Measurements from ENCODE around the gene POLR1H. TPM values are rescaled to one million over a fixed set of nuclear protein-coding genes. Genes with fewer than 3 reads are reported as not detected.
A peak's percentile ranks its signal among the peaks of the same experiment; 100 is the strongest.

POLR1H gene
- total RNA-seq, 4 donors from 2014 or later: 11.6 to 28.8 (median 20.0) TPM

DNA sequence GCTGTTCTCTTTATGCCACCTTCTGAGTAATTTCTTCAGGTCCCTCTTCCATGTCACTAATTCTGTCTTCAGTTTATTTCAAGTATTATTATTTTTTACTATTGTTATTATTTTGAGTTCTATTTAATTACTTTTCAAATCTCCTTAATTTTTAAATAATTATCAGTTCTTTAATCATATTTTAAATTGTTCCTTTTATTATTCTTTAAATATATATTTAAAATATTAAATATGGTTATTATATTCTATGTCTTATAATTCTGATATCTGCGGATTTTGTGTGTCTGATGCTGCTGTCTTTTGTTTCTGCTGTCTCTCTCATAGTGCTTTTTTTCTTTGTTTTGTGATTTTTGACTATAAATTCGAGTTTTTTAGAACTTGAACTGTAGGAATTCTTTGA lies 2.2 kb downstream of the POLR1H start:
- TF ChIP-seq POLR2A (IDR thresholded peaks at IDR 0.05) (no peak), POLR2AphosphoS5 (IDR thresholded peaks at IDR 0.05) (no peak), EP300 (IDR thresholded peaks at IDR 0.05) (no peak)
- TF ChIP-seq, protein P1, sequence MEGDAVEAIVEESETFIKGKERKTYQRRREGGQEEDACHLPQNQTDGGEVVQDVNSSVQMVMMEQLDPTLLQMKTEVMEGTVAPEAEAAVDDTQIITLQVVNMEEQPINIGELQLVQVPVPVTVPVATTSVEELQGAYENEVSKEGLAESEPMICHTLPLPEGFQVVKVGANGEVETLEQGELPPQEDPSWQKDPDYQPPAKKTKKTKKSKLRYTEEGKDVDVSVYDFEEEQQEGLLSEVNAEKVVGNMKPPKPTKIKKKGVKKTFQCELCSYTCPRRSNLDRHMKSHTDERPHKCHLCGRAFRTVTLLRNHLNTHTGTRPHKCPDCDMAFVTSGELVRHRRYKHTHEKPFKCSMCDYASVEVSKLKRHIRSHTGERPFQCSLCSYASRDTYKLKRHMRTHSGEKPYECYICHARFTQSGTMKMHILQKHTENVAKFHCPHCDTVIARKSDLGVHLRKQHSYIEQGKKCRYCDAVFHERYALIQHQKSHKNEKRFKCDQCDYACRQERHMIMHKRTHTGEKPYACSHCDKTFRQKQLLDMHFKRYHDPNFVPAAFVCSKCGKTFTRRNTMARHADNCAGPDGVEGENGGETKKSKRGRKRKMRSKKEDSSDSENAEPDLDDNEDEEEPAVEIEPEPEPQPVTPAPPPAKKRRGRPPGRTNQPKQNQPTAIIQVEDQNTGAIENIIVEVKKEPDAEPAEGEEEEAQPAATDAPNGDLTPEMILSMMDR (IDR thresholded peaks at IDR 0.05): no peak
- no peak overlapping the region for H3K27ac ChIP-seq
- ATAC-seq: no peak
- WGBS, 2 donors (ENCODE audit: low coverage in 1 of 2): 89 to 90% methylated on average over 2 of the region's 2 CpGs
- no peak overlapping the region for H3K4me3 ChIP-seq
- H3K4me1 ChIP-seq: peaks cover 4 to 57% (median 24%) of the 10 kb centered on the region in 3 donors
- H3K36me3 ChIP-seq: peaks cover 0 to 13% of the 10 kb centered on the region in 2 donors
- no peaks in the 10 kb centered on the region for H3K9me3 ChIP-seq
- no peaks in the 10 kb centered on the region for H3K27me3 ChIP-seq

DNA sequence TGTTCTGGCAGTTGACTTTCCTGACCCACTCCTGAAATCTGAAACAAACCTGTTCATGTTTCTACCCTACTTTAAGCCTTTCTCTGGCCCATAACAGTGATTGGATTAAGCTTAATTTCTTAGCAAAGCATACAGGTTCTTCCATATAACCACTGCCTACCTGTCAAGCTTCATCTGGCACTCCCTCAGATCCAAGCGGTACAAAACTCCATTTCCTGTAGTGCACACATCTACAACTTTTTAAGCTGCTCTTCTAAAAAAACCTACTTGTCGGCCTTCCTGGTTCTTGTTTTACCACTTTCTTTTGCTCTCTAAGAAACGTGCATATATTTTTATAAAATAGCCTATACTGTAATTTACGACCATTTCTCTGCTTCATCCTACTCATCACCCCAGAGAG lies 5.0 kb downstream of the POLR1H start:
- Histone ChIP-seq H3K27ac (peak overlapping the region; percentile 54 to 90 (median 86)), H3K9me3 (no peaks in the 10 kb centered on the region), H3K27me3 (peaks cover 8% of the 10 kb centered on the region), H3K4me3 (peak overlapping the region; percentile 43 to 58), H3K36me3 (peaks cover 0 to 35% of the 10 kb centered on the region in 2 donors), H3K4me1 (peaks cover 0 to 52% (median 16%) of the 10 kb centered on the region in 3 donors)
- TF ChIP-seq, protein P1 (IDR thresholded peaks at IDR 0.05): no peak
- TF ChIP-seq POLR2AphosphoS5 (IDR thresholded peaks at IDR 0.05): no peak
- no peak for TF ChIP-seq EP300 (IDR thresholded peaks at IDR 0.05)
- TF ChIP-seq POLR2A (IDR thresholded peaks at IDR 0.05): no peak
- WGBS, 2 donors (ENCODE audit: low coverage in 1 of 2): 3 to 9% methylated on average over 4 of the region's 4 CpGs
- no peak for ATAC-seq

DNA sequence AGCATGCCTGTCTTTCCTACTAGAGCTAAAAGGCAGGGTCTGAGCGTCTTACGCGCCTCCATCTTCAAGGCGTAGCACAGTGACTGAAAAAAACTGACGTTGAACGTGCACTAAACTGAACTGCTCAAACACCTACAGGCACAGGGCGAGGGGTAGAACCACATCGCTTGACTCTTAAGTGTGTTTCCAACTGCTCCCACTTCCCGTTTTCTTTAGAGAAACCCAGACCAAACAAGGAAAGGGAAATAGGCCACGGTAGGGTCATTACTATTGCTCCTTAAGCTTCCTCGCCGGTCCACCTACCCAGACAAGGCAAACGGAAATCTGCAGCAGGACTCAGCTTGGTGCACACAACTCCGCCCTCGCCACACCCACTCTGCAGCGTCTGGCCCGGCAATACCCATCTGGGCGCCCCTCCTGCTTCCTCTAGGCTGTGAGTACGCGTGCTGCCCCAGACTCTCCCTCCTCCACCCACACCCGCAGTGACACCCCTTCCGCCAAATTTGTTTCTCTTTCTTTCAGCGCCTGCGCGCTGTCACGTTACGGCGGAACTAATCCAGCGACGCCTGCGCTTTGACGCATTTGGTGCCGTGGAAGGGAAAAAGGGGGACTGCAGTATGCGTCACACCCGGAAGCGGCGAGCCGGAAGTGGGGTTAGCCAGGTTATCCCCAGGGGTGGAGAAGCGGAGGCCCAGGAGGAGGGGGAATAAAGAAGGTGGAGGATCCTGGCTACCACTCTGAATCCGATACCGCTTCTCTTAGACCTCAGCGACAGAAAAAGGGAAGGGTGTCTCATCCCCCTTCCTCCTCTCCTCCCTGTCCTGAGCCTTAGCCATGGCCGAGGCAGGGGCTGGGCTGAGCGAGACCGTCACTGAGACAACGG lies 5.8 kb downstream of the POLR1H start, which contains the start of gene PPP1R11:
PPP1R11 (plus strand) TSS at position 622 of the 883 bp plus-strand sequence; CDS start at position 835, 213 bp downstream.
- TF ChIP-seq EP300 (IDR thresholded peaks at IDR 0.05) (no peak), POLR2AphosphoS5 (IDR thresholded peaks at IDR 0.05) (peak; percentile 79), POLR2A (IDR thresholded peaks at IDR 0.05) (peak; percentile 75 to 85)
- TF ChIP-seq, protein P1 (IDR thresholded peaks at IDR 0.05): peak in 1 of 4 experiments; percentile 15
- Histone ChIP-seq H3K27ac (peak within 1 kb of the TSS; percentile 74 to 90 (median 86)), H3K4me3 (peak within 1 kb of the TSS; percentile 58 to 84), H3K9me3 (no peaks in the 10 kb centered on the region), H3K27me3 (peaks cover 15% of the 10 kb centered on the region), H3K4me1 (peaks cover 0 to 56% (median 16%) of the 10 kb centered on the region in 3 donors), H3K36me3 (peaks cover 0 to 35% of the 10 kb centered on the region in 2 donors)
- WGBS, 2 donors (ENCODE audit: low coverage in 1 of 2): 0% methylated on average over 8 to 30 of the region's 46 CpGs
- ATAC-seq: peak; percentile 98

DNA sequence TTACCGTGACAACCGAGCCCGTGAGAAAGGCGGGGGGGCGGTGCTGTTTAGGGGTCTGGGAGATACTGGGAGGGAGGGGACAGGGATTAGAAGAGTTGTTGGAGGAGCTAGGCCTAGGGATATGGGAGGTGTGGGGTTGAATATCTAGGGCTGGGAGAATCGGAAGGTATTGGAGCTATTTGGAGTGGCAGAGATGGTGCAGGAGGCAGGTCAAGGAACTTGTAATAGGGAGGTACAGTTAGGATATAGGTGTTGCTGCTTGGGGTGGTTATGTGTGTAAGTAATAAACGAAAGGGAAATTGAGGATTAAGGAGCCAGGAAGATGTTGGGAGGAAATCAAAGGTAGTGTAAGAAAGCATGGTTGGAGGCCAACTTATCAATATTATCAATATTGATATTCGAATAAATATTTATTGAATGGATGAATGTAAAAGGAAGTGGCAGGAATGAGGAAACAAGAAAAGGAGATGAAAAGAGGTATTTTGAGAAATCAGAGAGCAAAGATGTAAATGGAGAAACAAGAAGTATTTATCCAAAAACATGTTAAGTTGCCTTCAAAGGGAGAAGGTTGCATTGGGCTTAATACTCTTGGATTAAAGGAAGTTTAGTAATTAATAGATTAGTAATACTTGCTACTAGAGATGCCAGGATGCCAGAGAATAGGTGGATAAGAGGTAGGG lies 6.5 kb downstream of the POLR1H start:
- Histone ChIP-seq H3K27ac (peak overlapping the region; percentile 74 to 90 (median 86)), H3K36me3 (peaks cover 0 to 35% of the 10 kb centered on the region in 2 donors), H3K27me3 (peaks cover 23% of the 10 kb centered on the region), H3K9me3 (no peaks in the 10 kb centered on the region), H3K4me3 (peak overlapping the region; percentile 58 to 84), H3K4me1 (peaks cover 0 to 49% (median 12%) of the 10 kb centered on the region in 3 donors)
- WGBS, 2 donors (ENCODE audit: low coverage in 1 of 2): 10 to 13% methylated on average over 6 to 8 of the region's 8 CpGs
- TF ChIP-seq EP300 (IDR thresholded peaks at IDR 0.05) (no peak), POLR2A (IDR thresholded peaks at IDR 0.05) (no peak), POLR2AphosphoS5 (IDR thresholded peaks at IDR 0.05) (no peak)
- TF ChIP-seq, protein P1 (IDR thresholded peaks at IDR 0.05): no peak
- no peak for ATAC-seq
